ENCODE results near the gene STEAP3.

STEAP3 gene

DNA sequence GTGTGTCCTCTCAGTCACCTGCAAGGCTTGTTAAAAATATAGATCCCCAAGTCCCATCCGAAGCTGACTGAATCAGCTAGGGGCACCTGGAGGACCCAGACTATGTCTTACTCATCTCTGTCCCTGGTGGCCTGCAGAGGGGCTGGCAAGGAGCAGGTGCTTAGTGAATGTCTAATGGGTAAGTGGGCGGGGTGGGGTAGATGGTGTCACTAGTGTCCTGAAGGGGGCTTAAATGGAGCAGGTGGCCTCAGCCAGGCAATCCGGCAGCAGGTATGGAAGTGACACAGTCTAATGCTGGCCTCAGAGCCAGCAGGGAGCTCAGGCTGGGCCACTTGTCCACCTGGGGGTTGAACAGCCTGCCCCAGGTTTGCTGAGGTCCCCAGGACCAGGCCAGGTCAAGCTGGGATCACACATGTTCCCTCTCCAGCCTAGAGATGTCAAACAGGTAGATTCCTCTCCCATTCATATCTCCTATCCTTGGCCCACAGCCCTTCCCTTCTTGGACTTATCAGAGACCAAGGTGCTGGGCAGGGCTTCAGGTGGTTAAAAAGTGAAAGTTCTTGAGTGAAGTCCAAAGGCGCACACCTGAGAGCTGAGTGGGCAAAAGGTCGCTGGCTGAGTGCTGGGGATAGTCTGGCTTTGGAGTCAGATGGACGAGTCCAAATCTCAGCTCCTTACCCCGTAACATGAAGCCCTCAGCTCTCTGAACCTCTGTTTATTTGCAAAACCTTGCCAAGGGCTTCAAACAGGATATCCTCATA, 1.7 kb downstream of the STEAP3 start:
- H3K4me3 ChIP-seq (ENCODE audit: low read depth, low read length): no peak overlapping the region

DNA sequence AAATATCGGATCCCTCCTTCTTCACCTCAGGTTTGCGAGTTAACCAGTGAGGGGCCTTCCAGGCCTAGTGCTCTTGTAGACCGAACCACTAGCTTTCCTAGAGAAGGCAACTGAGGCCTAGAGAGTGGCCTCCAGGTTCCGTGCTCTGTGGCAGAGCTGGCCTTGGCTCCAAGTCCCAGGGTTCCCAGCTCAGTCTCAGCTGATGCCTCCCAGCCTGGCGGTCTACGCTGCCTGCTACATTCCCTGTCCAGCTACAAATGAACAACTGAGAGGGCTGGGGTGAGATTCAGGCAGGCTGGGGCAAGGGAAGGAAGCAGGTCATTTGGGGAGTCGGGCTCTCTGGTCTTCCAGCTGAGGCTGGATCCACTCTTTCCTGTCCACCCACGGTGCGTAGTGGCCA, 2.3 kb downstream of the STEAP3 start:
- no peak overlapping the region for H3K4me3 ChIP-seq (ENCODE audit: low read depth, low read length)

DNA sequence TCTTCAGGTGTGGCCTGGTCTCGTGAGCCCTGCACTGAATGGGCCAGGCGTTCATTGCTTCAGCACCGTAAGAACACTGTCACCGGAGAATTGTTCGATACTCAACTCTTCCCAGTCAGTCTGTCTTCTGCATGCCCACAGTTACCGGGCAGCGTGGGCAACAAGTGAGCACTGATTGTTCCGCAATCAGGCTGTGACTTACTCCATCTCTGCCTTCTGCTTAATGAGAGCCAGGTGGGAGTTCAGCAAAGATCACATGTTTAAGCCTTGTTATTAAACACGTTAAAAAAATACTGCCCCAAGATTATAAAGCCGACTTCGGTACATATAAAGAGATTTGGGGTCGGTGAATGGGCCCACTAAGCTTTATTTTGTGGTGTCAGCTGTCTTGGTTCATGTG, 3.7 kb downstream of the STEAP3 start:
- no peak overlapping the region for H3K4me3 ChIP-seq (ENCODE audit: low read depth, low read length)

DNA sequence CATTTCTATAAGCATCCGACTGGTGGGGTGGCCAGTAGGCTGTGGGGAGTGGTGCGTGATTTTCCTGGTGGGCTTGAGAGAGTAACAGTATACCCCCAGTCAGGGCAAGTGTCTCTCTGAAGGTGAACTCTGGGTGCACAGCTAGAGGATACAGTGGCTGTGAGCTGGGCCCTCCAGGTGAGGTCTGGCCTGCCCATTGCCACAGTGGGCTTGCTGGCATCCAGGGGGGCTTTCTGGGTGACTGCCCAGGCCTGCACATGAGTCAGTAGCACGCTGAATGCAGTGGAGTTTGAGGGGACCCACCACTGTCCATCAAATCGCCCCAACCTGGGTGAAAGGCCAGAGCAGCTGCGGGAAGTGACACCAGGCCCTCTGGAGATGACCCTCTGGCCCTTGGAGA, 4.5 kb downstream of the STEAP3 start:
- H3K4me3 ChIP-seq (ENCODE audit: low read depth, low read length): no peak overlapping the region

DNA sequence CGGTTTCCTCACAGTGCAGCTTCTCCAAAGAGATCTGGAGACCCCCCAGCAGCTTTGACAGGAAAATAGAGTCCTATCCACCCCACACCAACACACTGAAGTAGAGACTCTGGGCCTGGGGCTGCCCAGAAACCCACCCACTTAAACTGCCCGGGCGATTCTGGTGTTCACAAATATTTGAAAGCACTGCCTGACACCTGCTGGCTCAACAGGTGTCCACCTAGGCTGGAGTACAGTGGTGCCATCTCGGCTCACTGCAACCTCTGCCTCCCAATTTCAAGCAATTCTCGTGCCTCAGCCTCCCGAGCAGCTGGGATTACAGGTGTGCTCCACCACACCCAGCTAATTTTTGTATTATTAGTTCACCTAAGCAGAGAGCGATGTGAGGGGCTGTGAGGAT, 5.3 kb downstream of the STEAP3 start:
- no peak overlapping the region for H3K4me3 ChIP-seq (ENCODE audit: low read depth, low read length)

DNA sequence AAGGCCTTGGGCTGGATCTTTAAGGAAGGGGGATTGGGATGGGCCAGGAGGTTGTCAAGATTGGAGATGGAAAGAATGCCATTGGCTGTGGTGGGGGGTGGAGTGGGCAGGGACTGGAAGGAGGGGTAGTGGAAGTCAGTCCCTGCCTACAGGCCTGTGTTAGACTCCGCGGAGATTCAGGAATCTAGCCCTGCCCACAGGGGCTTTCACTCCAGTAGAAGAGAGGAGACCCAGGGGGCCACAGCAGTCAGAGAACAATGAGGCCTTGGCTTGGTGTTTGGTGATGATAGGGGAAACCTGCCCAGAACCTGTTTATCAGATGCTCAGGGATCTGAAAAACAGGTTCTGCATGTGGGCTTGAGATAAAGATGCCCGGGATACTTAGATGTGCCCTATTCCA, 6.1 kb downstream of the STEAP3 start:
- no peak overlapping the region for H3K4me3 ChIP-seq (ENCODE audit: low read depth, low read length)

DNA sequence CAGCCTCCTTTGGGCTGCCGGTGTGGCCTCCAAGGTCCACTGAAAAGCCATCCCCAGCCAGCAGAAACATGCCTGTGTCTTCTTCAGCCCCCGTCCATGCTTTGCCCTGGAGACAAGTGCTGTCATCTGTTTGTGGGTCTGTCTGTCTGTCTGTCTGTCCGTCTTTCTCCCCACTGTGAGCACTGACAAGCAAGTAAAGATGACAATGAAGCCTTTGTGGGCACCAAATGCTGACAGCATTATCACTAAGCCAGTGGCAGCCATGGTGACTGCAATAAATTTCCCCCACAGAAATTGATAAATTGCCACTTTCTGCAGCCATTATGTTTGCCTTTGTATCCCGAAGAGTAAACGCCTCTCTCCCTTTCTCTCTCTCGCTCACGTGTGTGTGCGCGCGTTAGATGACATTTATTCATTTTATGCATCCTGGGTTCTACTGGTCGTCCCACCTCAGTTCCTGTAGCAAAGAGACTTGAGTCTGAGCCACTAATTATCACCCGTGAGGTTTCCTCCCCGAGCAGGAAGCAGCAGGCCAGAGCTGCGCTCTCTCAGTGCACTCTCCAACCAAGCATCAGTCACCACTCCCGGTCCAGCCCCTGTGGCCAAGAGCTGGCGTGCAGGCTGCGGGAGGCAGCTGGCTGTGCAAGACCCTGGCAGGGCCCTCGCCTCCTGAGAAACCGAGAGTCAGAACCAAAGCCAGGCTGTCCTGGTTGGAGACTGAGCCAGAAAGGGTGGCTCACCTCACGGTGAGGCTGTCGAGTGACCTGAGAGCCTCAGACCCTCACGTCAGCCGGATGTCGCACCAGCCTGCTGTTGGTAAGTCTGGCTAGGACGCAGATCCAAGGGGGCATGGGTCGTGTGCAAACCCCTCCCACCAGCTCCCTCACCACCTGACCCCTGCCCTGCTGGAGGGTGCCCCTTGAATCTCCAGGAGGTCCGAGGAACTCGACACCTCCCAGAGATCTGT, 6.9 kb downstream of the STEAP3 start:
- no peak overlapping the region for H3K4me3 ChIP-seq (ENCODE audit: low read depth, low read length)

DNA sequence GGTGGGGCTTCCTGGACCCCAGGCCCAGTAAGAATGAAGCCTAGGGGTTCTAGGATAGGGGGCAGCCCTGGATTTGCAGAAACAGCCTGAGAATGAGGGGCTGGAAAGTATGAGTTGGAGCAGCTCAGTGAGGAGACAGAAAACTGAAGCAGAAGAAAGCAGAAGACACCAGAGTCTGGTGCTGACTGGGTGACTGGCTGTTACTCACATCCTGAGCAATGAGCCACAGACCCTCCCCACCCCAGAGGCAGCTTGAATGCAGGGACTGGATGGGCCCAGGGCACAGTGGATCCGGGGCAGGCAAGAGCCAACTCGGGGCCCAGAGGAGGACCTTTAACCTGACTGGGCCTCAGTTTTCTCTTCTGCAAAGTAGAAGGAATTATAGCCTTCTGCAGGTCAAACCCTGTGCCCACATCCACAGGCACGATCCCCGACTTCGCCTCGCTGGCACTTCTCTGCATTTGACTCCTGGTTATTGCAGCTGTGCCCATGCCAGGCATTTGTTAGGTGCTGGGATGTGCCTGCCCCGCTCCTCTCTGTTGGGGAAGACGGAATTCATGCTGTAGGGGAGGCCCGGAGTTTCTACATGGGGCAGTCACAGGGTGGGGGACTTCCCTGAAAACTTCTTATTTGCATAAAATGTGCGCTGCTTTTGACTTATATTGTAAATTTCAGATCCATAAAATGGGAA, 8.5 kb downstream of the STEAP3 start:
- no peak overlapping the region for H3K4me3 ChIP-seq (ENCODE audit: low read depth, low read length)

DNA sequence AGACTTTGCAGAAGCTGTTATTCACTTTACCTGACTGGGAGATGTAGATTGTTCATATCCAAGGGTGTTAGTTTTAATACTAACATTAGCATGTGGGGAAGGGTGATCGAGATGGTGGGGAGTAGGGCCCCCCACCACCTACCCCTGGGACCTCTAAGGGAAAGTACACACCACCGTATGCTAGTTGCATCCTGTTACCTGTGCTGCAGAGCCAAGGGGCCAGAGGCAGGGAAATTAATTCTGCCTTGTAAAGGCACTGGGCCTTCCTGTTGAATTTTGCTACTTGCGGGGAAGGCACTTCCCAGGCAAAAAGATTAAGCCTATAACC, 9.0 kb downstream of the STEAP3 start:
- no peak overlapping the region for H3K4me3 ChIP-seq (ENCODE audit: low read depth, low read length)

DNA sequence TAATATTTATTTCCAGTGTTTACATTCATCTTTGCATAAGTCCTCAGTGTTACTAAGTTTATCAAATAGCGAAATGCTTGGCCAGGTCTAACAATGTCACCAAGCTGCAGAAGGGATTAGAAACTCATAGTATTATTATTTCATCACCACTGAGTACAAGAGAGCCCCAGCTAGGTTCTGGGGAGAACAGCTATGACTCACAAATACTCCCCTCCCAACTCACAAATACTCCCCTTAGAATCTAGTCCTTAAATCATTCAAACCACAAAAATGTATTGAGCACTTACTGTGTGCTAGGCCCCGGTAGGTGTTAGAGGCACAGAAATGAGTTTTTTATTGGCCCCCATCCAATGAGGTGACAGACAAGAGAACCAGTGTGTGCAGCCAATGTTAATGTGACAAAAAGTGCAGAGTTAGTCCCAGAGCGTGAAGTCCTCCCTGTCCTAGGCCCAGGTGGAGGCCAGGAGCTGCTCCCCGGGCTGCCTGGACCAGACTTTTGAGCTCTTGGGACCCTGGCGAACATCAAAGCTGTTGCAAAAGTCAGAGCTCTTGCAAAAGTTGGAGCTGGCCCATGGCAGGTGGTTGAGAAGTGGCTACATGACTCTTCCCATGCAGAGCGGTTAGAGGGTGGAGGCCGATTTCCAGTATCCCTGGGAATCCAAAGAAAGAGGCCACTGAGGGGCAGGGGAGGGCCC, 9.8 kb downstream of the STEAP3 start:
- H3K4me3 ChIP-seq (ENCODE audit: low read depth, low read length): no peak overlapping the region

DNA sequence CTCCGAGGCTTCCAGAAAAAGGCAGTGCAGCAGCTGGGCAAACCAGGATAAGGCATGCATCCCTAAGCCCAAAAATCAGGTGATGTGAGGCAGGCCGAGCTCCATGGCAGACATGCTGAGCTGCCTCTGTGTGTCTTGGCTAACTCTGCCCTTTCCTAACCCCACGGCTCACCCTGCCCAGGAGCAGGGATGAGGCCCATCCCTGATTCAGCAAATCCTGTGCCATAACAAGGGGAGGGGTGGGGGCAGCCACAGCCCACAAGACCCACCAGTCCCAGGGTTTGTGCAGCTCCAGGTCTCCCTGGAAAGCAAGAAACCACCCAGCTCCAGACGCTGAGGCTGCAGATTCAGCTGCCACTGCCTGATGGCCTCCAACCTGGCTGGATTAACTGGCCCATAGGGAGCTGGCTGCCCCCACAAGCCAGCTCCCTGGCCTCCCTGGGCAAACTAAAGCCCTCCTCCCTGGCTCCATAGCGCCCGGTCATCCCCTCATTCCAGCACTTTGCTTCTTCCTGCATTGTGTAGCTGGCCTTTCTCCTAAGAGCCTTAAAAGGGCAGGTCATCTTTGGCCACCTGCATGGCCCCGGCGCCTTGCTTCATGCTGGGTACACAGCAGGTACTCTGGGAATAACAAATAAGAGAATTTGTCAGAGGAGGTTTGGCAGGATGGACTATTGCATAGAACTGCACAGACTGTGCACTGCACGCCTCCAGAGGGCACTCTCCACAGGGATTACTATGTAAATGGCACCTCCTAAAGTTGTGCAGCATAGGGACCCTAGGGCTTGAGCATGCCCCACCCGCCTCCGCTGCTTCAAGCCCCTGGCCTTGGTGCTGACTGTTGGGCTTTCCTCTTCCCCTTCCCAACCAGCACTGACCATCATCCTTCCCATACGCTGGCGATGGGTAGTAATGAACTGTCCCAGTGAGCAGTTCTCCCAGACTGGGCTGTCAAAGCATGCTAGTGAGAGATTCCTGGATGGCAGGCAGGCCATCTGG, 10.7 kb downstream of the STEAP3 start:
- H3K4me3 ChIP-seq (ENCODE audit: low read depth, low read length): no peak overlapping the region

DNA sequence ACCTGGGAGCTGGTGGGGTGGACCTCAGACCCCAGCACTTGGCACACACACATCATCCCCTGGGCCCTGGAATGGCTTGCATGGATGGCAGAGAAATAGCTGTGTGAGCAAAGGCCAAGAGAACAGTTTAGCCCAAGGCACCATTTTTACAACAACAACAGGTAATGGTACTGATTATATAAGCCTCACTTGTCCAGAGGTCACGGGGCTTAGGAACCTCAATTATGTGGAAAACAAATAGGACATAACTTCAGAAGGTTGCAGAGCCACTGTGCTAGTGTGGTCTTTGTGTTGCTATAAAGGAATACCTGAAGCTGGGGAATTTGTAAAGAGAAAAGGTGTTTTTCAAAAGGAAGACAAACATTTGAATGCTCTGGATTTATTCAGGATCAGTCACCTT, 13.2 kb downstream of the STEAP3 start:
- H3K4me3 ChIP-seq (ENCODE audit: low read depth, low read length): no peak overlapping the region

DNA sequence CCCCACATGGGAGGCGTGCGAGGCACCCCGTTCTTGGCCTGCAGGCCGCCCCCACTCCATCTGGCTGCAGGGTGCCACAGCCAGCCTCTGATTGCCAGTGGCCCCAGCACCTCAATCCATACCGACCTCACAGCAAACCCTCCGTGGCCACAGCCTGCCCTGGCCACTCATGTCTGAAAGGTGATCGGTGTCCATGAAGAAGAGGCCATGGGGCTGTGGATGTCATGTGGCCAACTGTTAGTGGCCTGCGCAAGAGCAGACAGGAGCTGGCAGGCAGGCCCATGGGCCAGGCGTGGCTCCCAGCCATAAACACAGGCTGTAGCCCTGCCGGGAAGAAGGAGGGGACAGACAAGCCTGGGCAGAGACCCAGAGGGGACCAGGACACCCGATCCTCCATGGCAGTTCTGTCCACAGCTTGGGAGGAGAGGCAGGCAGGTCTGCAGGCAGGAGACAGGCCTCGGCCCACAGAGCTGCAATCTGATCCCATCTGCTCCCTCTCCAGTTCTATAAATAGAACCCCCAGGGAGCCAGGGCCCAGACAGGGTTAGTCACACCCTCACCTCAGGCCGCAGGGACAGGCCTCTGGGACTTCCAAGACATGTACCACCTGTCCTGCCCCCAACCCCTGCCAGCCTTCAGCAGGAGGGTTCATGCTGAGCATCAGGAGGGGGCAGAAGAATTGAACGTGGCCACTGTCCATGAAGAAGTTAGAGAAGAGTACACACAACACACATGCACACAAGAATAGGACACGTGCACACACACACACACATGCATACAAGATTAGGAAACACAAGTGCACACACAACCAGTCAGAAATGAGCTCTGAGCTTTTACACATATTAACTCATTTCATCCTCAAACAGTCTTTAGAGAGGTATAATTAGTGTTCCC, 16.9 kb downstream of the STEAP3 start:
- H3K4me3 ChIP-seq (ENCODE audit: low read depth, low read length): no peak overlapping the region

DNA sequence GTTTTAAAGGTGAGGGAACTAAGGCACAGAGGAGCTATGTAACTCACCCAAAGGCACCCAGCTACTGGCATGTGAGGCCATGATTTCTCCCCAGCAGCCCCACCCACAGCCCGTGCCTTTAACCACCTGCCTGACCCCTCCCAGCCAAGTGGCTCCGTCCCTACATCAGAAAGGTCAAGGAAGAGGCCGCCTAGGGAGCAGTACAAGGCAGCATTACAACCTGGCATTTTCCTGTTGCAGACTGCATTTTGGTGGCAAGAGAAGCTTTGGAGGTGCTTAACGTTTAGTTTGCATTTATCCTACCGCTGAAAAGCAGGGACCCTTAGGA, 17.5 kb downstream of the STEAP3 start:
- no peak overlapping the region for H3K4me3 ChIP-seq (ENCODE audit: low read depth, low read length)

DNA sequence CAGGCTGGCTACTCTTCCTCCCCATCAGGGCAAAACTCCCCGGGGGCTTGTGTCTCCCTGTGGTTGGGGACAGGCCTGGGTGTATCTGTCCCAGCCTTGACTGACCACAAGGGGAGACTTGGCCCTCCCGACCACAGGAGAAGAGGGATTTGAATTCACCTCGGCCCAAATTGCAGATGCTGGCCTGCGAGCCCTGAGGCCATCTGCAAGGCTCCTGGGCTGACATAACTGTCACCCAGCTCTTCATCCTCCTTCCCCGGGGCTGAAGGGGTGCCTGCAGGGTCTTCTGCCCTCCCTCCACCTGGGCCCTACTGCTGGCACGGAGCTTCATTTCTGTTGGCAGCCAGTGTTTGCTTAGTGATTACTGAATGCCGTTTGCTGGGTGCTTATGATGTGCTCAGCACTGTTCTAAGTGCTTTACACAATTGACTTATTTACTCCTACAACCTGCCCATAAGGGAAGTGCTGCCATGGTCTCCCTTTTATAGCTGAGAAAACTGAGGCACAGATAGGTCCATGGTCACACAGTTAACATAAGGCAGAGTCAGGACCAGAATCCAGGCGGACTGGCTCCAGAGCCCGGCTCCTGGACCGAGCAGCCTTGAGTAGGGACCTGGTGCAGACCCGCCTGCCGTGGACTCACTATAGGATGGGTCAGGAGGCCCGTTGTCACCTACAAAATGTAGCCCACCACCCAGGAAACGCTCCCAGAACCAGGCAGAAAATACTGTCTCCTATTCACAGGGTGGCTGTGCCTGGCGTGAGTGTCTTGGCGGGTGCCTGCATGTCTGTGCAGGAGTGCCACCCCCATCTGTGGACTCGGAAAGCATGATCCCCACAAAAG, 18.9 kb downstream of the STEAP3 start:
- no peak overlapping the region for H3K4me3 ChIP-seq (ENCODE audit: low read depth, low read length)

DNA sequence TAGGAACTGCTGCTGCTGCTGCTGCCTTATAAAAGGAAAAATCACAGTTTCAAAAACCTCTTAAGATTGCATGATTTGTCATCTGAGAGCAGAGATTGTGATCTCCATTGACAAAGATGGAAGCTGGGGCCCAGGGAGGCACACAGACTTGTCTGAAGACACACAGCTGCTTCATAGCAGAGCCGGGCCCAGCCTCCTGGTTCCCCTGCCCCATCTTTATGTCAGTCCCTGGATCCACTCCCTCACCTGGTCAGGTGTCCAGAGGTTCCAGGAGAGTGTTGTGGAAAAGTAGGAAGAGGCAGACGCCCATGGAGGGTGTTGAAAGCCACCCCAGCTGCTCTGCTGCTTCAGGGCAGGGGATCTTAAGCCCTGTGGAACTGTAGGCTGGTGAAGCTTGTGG, 20.0 kb downstream of the STEAP3 start:
- no peak overlapping the region for H3K4me3 ChIP-seq (ENCODE audit: low read depth, low read length)

DNA sequence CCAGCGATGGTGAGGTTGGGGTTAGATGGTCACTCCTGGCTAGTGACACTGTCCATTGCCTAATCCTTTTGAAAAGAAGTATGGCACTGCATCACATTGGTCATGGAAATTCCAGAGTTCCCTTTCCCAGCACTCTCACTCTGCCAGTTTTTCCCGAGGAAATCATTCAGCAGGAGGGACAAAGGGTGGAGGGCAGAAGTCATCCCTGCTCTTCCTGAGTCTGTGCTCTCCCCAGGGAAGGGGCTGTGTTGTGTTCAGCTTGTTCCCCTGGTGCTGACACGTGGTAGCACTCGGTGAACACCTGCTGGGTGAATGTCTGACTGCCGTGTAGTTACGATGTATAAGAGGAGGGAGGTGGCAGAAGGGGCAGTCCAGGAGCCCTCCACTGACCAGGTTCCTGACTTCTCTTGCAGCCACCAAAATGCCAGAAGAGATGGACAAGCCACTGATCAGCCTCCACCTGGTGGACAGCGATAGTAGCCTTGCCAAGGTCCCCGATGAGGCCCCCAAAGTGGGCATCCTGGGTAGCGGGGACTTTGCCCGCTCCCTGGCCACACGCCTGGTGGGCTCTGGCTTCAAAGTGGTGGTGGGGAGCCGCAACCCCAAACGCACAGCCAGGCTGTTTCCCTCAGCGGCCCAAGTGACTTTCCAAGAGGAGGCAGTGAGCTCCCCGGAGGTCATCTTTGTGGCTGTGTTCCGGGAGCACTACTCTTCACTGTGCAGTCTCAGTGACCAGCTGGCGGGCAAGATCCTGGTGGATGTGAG, 21.6 kb downstream of the STEAP3 start:
- H3K4me3 ChIP-seq (ENCODE audit: low read depth, low read length): no peak overlapping the region
